ENCODE measurements around the gene AVEN. TPM values are rescaled to one million over a fixed set of nuclear protein-coding genes. Genes with fewer than 3 reads are reported as not detected.

Gene AVEN
- total and polyA plus RNA-seq, 2 of the 4 experiments (the other 2 are of a cell fraction) = 9.1 to 17.6 TPM

- H3K23ac ChIP-seq (ENCODE audit: low read depth, low read length) = no peak overlapping the region
- H3K9me3 ChIP-seq (ENCODE audit: control insufficient read depth, insufficient read depth, low read length) = no peaks in the 10 kb centered on the region
- ChIA-PET CTCF (no interaction called here), POLR2A (ENCODE audit: unreplicated experiment) (no interaction called here)
- peaks cover 8 to 37% of the 10 kb centered on the region in 2 experiments; a peak in 3 of 4 replicates for H3K79me1 ChIP-seq (ENCODE audit: low read depth in 1 of 2, low read length in 2 of 2)
- no peak overlapping the region for H3K4ac ChIP-seq (ENCODE audit: low read depth, low read length)
- H3K9ac ChIP-seq (ENCODE audit: low read depth, low read length) = no peak overlapping the region
- H2BK15ac ChIP-seq (ENCODE audit: low read depth, low read length) = no peak overlapping the region
- no peak overlapping the region for H3K56ac ChIP-seq (ENCODE audit: extremely low read depth, insufficient read depth, low read length)
- no peak overlapping the region for H4K8ac ChIP-seq (ENCODE audit: low read depth in 2 of 2, low read length in 2 of 2)
- no peak overlapping the region for H2BK120ac ChIP-seq (ENCODE audit: low read depth, low read length)
- in situ Hi-C loops (cut with MboI; ENCODE audit: low sequenced_read_pairs) = no loop called here
- H3K4me3 ChIP-seq (ENCODE audit: insufficient read depth, low read depth, low read length) = no peak overlapping the region
- H3K9me1 ChIP-seq (ENCODE audit: insufficient read depth, low read length) = no peaks in the 10 kb centered on the region
- DNase-seq (no peak), ATAC-seq (ENCODE audit: low read depth) (no peak)
- BruUV-seq (replicated peaks) = no TSS peak
- H3K14ac ChIP-seq (replicated peaks; ENCODE audit: low read depth, low read length) = no peak overlapping the region
- WGBS, 2 experiments (ENCODE audit: extremely low coverage in 2 of 2, insufficient read length in 1 of 2) = no CpG with 5 or more reads among the region's 3 CpGs
- no peak overlapping the region for H3K4me2 ChIP-seq (ENCODE audit: low read depth, low read length)
- no peak overlapping the region for H2BK5ac ChIP-seq (ENCODE audit: low read depth, low read length, poor library complexity, severe bottlenecking)
- H3K4me1 ChIP-seq (ENCODE audit: control insufficient read depth, insufficient read depth, low read length) = no peaks in the 10 kb centered on the region
- H3K27ac ChIP-seq (ENCODE audit: insufficient read depth, low read length) = no peak overlapping the region
- H2AFZ ChIP-seq (replicated peaks; ENCODE audit: low read length, poor library complexity) = no peak overlapping the region
- dilution Hi-C loops (cut with HindIII; ENCODE audit: low sequenced_read_pairs, unreplicated experiment) = no loop called here
- no peak overlapping the region for H2BK20ac ChIP-seq (ENCODE audit: low read depth, low read length)
- 0 out of 2 replicates have a peak, but pooled peaks cover 1% of the 10 kb centered on the region for H3K36me3 ChIP-seq (ENCODE audit: control insufficient read depth, insufficient read depth, low read length)
- H2AK5ac ChIP-seq (ENCODE audit: low read depth, low read length) = no peak overlapping the region
- intact Hi-C loops (cut with micrococcal nuclease) = no loop called here
- no peak overlapping the region for H4K5ac ChIP-seq (ENCODE audit: low read depth, low read length)
- TF ChIP-seq USF2 (IDR thresholded peaks at IDR 0.05; ENCODE audit: low read depth, low read length) (no peak), CTCF (conservative IDR thresholded peaks at IDR 0.05; ENCODE audit: low read depth, low read length) (no peak), FOS (IDR thresholded peaks at IDR 0.05; ENCODE audit: low read depth, low read length) (no peak), MAZ (IDR thresholded peaks at IDR 0.05; ENCODE audit: borderline replicate concordance, low read depth, low read length) (no peak), CEBPB (IDR thresholded peaks at IDR 0.05; ENCODE audit: low read depth, low read length) (no peak)
- no peaks in the 10 kb centered on the region; the same call in 1 of the 2 replicates for H4K20me1 ChIP-seq (ENCODE audit: insufficient read depth, low read length)
- H4K91ac ChIP-seq (ENCODE audit: insufficient read depth, low read depth, low read length) = no peak overlapping the region
- no peak overlapping the region for H3K18ac ChIP-seq (ENCODE audit: low read depth, low read length)
- no peak overlapping the region for H2AK9ac ChIP-seq (replicated peaks; ENCODE audit: low read depth, low read length, poor library complexity)
- H3K27me3 ChIP-seq (ENCODE audit: control insufficient read depth, insufficient read depth, low read length) = no peaks in the 10 kb centered on the region
Observed at GRCh38 chr15:34025252-34025651, 13.8 kb downstream of the AVEN start.

Measured in IMR-90 (cell line).